Articular chondrocyte of knee joint (primary cell): ENCODE measurements around the gene PEAK3. TPM values are rescaled to one million over a fixed set of nuclear protein-coding genes. Genes with fewer than 3 reads are reported as not detected.

Source experiments
- small RNA-seq: library from RNA; depleted of rRNA; stranded (forward); fragments of <200 nt; gene quantifications from one replicate; pipeline ENCODE3, GENCODE V24; 2012
- total RNA-seq: library from RNA; depleted of rRNA; stranded (reverse); fragments of >200 nt; gene quantifications from 2 replicates; pipeline ENCODE4 v1.2.3, GENCODE V29; 2012

The PEAK3 gene, protein sequence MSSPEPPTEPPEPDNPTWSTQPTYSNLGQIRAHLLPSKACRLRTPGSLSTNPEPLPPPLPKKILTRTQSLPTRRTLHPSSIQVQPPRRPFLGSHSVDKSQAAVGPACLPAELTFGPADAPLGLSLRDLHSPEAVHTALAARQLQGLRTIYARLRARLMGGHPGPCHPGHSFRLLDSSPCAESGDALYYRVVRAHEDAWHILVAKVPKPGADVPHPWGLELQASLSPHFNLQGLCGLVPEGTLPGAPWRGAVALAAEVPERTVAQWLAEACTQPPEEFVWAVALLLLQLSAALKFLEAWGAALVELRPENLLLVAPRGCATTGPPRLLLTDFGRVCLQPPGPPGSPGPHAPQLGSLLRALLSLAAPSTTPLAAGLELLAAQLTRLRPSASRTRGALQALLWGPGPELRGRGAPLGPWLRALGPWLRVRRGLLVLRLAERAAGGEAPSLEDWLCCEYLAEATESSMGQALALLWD
- total RNA-seq: not detected in 2 replicates

DNA sequence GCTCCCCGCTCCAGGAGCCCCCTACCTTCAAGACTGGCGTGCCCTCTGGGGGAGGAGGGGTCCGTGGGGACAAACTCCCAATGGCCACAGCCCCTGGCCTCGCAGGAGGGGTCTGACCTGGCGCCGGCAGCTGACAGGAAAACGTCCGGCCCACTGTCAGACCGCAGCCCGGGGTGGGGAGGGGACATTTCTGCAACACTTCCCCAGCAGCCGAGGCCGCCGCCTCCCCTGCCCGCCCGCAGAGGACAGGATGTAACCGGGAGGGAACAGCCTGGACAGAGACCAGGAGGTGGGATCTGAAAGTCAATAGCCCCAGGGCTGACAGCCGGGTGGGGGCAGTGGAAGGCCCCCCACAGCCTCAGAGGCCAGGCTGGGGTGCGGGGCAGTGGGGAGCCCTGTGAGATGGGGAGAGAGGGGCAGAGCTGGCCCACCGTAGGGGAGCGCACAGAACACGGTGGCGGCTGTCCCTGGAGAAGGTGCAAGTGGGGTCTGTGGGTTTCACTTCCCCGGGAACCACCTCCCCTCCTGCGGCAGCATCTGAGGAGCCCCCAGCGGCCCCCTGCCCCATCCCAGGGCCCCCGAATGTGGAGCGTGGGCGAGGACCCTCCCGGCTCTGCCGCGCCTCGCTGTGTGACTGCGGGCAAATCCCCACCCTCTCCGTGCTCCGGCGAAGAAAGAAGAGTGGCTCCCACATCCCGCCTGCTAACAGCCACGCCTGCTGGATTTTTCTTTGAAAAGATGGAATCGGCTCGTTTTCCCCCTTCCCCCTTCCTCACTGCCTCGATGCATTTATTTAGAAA lies at the start of gene PEAK3:
TSS of gene PEAK3 (minus strand) at position 114 of the 800 bp plus-strand sequence. CDS start 1,244 bp downstream, outside the sequence.

DNA sequence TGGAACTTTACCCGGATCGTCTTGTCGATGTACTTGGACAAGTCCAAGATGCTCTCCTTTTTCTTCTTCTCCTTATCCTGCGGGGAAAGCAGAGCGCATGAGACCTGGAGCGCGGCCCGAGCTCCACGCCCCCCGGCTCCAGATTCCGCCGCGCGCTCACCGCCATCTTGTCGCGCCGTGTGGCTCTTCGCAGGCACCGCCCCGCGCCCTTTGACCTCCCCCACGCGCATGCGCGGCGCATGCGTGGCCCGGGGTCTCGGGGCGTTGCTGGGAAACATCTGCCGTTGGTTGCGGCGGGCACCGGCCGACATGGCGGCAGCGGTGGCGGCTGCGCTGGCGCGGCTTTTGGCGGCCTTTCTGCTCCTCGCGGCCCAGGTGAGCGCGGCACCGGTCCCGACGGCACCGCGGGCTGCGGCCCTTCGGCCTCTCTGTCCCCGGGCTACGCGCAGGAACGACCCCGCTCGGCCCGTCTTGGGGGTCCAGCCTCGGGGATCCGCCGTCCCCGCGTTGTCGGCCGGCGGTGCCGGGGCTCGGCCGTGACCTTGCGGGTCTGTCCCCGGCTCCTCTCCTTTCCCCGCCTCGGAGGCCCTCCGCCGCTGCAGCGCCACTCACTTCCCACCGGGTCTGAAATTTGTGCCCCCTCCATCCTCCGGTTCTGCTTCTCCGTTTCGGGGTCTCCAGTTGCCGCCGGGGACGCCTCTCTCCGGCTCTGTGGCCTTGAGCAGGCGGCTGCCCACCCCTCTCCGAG lies 46.6 kb upstream of the PEAK3 start, which contains the start of the genes LSM7 and SPPL2B:
TSS of gene LSM7 (minus strand) at position 186 of the 748 bp plus-strand sequence. CDS start at position 166, 20 bp downstream.
TSS of gene SPPL2B (plus strand) at position 284 of the 748 bp plus-strand sequence. CDS start at position 310, 26 bp downstream.

DNA sequence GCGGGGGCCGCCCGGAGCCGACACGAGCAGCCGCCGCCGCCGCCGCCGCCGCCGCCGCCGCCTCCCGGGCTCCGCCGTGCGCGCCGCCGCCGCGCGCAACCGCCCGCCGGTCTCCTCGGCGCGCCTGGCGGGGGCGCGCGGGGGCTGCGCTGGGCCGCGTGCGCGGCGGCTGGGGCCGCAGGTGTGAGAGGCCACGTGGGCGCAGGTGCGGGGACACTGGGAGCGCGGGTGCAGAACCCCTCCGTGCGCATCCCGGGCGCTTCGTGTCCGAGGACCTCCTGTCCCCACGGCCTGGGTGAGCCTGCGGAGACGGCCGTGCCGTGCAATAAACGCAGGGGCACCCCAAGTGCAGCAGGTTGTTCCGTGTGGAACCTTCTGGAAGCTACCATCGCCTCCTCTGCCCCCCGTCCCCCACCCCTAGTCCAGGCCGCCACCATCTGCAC lies 26.2 kb upstream of the PEAK3 start, which contains the start of gene LINGO3:
TSS of gene LINGO3 (minus strand) at position 41 of the 443 bp plus-strand sequence. CDS start 16,378 bp downstream, outside the sequence.

DNA sequence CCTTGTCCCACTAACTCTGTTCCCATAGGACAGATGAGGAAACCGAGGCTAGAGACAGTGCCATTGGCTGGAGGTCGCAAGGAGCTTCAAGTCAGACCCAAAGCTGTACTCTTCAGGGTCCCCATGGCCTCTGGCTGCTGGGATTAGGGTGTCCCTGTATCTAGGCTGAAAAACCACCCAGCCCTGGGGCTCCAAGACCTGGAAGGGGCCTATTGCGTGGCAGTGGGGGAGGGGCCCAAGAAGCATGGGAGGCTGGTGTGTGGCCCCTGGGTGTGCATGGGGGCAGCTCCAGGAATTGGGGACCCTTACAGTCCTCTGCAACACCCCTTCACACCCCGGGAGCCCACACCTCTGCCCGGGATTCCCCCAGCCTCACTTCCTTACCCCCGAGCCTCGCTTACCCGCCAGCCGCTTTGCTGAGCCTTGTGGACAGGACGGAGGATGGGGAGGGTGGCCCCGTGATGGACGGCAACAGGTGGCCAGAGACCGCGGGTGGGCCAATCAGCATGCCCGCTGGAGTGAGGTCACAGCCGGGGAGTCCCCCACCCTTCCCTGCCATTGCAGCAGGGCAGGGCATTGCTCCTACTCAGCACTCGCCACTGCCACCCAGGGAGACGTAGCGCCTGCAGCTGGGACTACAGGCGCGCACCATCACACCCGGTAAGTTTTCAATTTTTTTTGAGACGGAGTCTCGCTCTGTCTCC lies 25.8 kb downstream of the PEAK3 start, which contains the start of gene JSRP1:
TSS of gene JSRP1 (minus strand) at position 436 of the 704 bp plus-strand sequence. CDS start 1,103 bp downstream, outside the sequence.

DNA sequence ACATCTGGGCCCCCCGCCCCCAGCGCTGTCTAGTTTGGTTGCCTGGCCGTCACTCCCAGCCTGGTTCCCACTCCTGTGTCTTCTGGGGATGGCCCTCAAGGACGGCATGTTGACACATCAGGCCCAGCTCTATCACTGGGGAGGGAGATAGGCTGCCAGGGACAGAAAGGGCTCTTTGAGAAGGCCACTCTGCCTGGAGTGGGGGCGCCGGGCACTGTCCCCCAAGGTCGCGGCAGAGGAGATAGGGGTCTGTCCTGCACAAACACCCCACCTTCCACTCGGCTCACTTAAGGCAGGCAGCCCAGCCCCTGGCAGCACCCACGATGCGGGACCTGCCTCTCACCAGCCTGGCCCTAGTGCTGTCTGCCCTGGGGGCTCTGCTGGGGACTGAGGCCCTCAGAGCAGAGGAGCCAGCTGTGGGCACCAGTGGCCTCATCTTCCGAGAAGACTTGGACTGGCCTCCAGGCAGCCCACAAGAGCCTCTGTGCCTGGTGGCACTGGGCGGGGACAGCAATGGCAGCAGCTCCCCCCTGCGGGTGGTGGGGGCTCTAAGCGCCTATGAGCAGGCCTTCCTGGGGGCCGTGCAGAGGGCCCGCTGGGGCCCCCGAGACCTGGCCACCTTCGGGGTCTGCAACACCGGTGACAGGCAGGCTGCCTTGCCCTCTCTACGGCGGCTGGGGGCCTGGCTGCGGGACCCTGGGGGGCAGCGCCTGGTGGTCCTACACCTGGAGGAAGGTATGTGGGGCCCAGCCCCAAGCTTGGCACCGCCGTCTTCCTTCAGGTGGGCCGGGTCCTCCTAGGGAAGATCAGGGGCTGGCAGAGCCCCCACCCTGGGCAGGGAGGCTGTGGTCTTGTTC lies 32.7 kb downstream of the PEAK3 start, which contains the start of gene AMH:
TSS of gene AMH (plus strand) at position 314 of the 857 bp plus-strand sequence. CDS start at position 324, 10 bp downstream.

DNA sequence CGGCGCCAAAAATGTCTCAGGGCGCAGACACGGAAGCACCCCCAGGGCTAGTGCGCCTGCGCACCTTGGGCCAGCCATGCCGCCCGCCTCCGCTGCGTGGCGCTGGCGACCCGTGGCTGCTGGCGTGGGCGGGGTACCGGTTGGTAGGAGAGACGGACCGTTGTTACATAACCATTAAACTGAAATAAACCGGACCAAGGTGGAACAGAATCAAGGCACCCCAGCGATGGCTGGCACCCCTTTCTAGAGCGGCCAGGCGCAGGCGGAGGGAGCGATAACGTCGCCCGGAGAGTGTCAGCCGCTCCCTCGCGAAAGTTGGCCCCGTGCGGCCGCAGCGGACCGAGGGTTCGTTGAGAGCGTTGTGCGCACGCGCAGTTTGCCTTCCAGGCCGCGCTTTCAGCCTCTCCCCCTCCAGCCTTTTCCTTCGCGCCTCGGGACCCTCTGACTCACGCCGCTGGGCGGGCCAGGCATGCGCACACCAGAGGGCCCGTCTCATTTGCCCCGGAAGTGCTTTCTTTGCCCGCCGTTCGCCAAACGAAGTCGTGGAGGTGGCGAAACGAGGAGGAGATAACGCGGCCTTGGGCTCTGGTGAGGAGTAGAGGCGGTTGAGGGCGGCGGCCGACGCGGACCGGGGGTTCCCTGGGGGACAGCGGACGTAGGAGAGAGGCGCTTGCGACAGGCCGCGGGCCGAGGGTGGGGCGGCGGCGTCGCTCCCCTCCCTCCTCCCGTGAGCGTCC lies 45.5 kb downstream of the PEAK3 start, which contains the start of the genes PLEKHJ1 and SF3A2:
TSS of gene PLEKHJ1 (minus strand) at position 16 of the 737 bp plus-strand sequence. CDS start 81 bp downstream, outside the sequence.
TSS of gene SF3A2 (plus strand) at position 511 of the 737 bp plus-strand sequence. CDS start 6,595 bp downstream, outside the sequence.

Small RNA genes within 50 kb of the gene (small RNA-seq; reads per million reads assigned to genes)
- not detected for gene MIR1227

Other genes with a start within 250 kb of the PEAK3 start
- 41.4 and 53.4 TPM in 2 replicates for gene MKNK2, start 230.9 kb downstream of the PEAK3 start, total RNA-seq
- 22.6 and 22.9 TPM in 2 replicates for gene MOB3A, start 185.8 kb downstream of the PEAK3 start, total RNA-seq
- gene IZUMO4, start 185.3 kb downstream of the PEAK3 start, total RNA-seq: 0.43 and 0.78 TPM in 2 replicates
- gene AP3D1, start 130.6 kb downstream of the PEAK3 start, total RNA-seq: 85.0 and 97.7 TPM in 2 replicates
- 5.2 and 5.5 TPM in 2 replicates for gene DOT1L, start 118.2 kb downstream of the PEAK3 start, total RNA-seq
- 22.7 TPM in 2 replicates for gene PLEKHJ1, start 45.8 kb downstream of the PEAK3 start, total RNA-seq
- 18.3 and 20.9 TPM in 2 replicates for gene SF3A2, start 45.4 kb downstream of the PEAK3 start, total RNA-seq
- 0.22 and 1.2 TPM in 2 replicates for gene AMH, start 32.9 kb downstream of the PEAK3 start, total RNA-seq
- not detected in 2 replicates for gene JSRP1, start 25.8 kb downstream of the PEAK3 start, total RNA-seq
- not detected in 2 replicates for gene LINGO3, start 26.0 kb upstream of the PEAK3 start, total RNA-seq
- 63.5 and 98.4 TPM in 2 replicates for gene LSM7, start 46.4 kb upstream of the PEAK3 start, total RNA-seq
- 23.0 and 24.5 TPM in 2 replicates for gene SPPL2B, start 46.5 kb upstream of the PEAK3 start, total RNA-seq
- not detected in 2 replicates for gene TMPRSS9, start 78.1 kb upstream of the PEAK3 start, total RNA-seq
- 22.7 and 24.2 TPM in 2 replicates for gene TIMM13, start 145.4 kb upstream of the PEAK3 start, total RNA-seq
- gene LMNB2, start 174.8 kb upstream of the PEAK3 start, total RNA-seq: 40.8 and 41.8 TPM in 2 replicates
- 34.3 and 34.8 TPM in 2 replicates for gene GADD45B, start 194.0 kb upstream of the PEAK3 start, total RNA-seq